ENCODE results near the gene RIPPLY3.

GRCh38 chr21:36987845-36988244, 18.7 kb upstream of the RIPPLY3 start:
- TF ChIP-seq, protein P1, sequence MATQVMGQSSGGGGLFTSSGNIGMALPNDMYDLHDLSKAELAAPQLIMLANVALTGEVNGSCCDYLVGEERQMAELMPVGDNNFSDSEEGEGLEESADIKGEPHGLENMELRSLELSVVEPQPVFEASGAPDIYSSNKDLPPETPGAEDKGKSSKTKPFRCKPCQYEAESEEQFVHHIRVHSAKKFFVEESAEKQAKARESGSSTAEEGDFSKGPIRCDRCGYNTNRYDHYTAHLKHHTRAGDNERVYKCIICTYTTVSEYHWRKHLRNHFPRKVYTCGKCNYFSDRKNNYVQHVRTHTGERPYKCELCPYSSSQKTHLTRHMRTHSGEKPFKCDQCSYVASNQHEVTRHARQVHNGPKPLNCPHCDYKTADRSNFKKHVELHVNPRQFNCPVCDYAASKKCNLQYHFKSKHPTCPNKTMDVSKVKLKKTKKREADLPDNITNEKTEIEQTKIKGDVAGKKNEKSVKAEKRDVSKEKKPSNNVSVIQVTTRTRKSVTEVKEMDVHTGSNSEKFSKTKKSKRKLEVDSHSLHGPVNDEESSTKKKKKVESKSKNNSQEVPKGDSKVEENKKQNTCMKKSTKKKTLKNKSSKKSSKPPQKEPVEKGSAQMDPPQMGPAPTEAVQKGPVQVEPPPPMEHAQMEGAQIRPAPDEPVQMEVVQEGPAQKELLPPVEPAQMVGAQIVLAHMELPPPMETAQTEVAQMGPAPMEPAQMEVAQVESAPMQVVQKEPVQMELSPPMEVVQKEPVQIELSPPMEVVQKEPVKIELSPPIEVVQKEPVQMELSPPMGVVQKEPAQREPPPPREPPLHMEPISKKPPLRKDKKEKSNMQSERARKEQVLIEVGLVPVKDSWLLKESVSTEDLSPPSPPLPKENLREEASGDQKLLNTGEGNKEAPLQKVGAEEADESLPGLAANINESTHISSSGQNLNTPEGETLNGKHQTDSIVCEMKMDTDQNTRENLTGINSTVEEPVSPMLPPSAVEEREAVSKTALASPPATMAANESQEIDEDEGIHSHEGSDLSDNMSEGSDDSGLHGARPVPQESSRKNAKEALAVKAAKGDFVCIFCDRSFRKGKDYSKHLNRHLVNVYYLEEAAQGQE (IDR thresholded peaks at IDR 0.05; ENCODE audit: insufficient read depth in 1 of 2, low read depth in 2 of 2, low read length in 2 of 2): no peak
- no peak for TF ChIP-seq POLR2AphosphoS5 (IDR thresholded peaks at IDR 0.05; ENCODE audit: low read depth, low read length)

Measured in PFSK-1 (cell line).